ENCODE measurements around the gene RAB7B. TPM values are rescaled to one million over a fixed set of nuclear protein-coding genes. Genes with fewer than 3 reads are reported as not detected.

Gene RAB7B
- total RNA-seq, 5 donors from 2014 or later (not counting 1 experiment from before 2014, with no cell fraction given): 0.15 to 0.22 TPM; not detected in 3

GRCh38 chr1:205986292-205986691, 16.9 kb downstream of the RAB7B start:
- ChIA-PET CTCF (interaction anchor here (0.5 to 1.5 kb wide), 3 partner anchors 9 to 298 kb away, joined by 3 to 12 read pairs (median 5); no protein-coding TSS in a partner anchor), POLR2A (no interaction called here)
- Histone ChIP-seq H3K27me3 (replicated peaks in 1 of 2; ENCODE audit: control insufficient read depth in 2 of 2, extremely low read depth in 1 of 2, insufficient read depth in 2 of 2, low read length in 1 of 2) (peaks cover 0 to 16% of the 10 kb centered on the region in 2 experiments), H3K4me3 (ENCODE audit: control insufficient read depth in 1 of 2, extremely low read depth in 1 of 2, low read length in 1 of 2) (no peak overlapping the region), H3K27ac (ENCODE audit: low read length) (no peak overlapping the region), H3K36me3 (ENCODE audit: control insufficient read depth in 2 of 2, extremely low read depth in 1 of 2, insufficient read depth in 1 of 2, low read length in 1 of 2) (no peaks in the 10 kb centered on the region), H3K9me3 (no peaks in the 10 kb centered on the region), H3K4me1 (ENCODE audit: control insufficient read depth in 1 of 2, extremely low read depth in 1 of 2, insufficient read depth in 2 of 2, low read length in 2 of 2) (no peaks in the 10 kb centered on the region)
- no peak overlapping the region for H3K4me3 Mint-ChIP-seq
- 83% methylated on average over 1 of the region's 3 CpGs for WGBS (ENCODE audit: insufficient coverage)
- DNase-seq (no peak), ATAC-seq (replicated peaks in 1 of 4) (no peak)
- H3K27me3 Mint-ChIP-seq: peaks cover 6 to 9% of the 10 kb centered on the region in 2 donors
- H3K9me3 Mint-ChIP-seq: peaks cover 0 to 5% (median 0%) of the 10 kb centered on the region in 3 donors
- H3K4me1 Mint-ChIP-seq: no peaks in the 10 kb centered on the region
- no peaks in the 10 kb centered on the region for H3K36me3 Mint-ChIP-seq
- no peak overlapping the region for H3K27ac Mint-ChIP-seq

GRCh38 chr1:205985330-205986005, 17.7 kb downstream of the RAB7B start:
- Mint-ChIP-seq H3K27ac (no peak overlapping the region), H3K4me3 (no peak overlapping the region), H3K27me3 (peaks cover 2 to 9% of the 10 kb centered on the region in 2 donors), H3K36me3 (no peaks in the 10 kb centered on the region), H3K9me3 (peaks cover 0 to 5% (median 0%) of the 10 kb centered on the region in 3 donors), H3K4me1 (no peaks in the 10 kb centered on the region)
- CTCF ChIA-PET: interaction anchor here (0.5 to 1.5 kb wide), 3 partner anchors 8 to 22 kb away, joined by 3 to 12 read pairs (median 5); no protein-coding TSS in a partner anchor
- H3K4me1 ChIP-seq (ENCODE audit: control insufficient read depth in 1 of 2, extremely low read depth in 1 of 2, insufficient read depth in 2 of 2, low read length in 2 of 2): no peaks in the 10 kb centered on the region
- H3K9me3 ChIP-seq: no peaks in the 10 kb centered on the region
- H3K4me3 ChIP-seq (ENCODE audit: control insufficient read depth in 1 of 2, extremely low read depth in 1 of 2, low read length in 1 of 2): no peak overlapping the region
- no peaks in the 10 kb centered on the region for H3K36me3 ChIP-seq (ENCODE audit: control insufficient read depth in 2 of 2, extremely low read depth in 1 of 2, insufficient read depth in 1 of 2, low read length in 1 of 2)
- peaks cover 0 to 13% of the 10 kb centered on the region in 2 experiments for H3K27me3 ChIP-seq (replicated peaks in 1 of 2; ENCODE audit: control insufficient read depth in 2 of 2, extremely low read depth in 1 of 2, insufficient read depth in 2 of 2, low read length in 1 of 2)
- no peak overlapping the region for H3K27ac ChIP-seq (ENCODE audit: low read length)
- ATAC-seq (replicated peaks in 1 of 4) (no peak), DNase-seq (no peak)
- WGBS (ENCODE audit: insufficient coverage): 88% methylated on average over 7 of the region's 9 CpGs
- POLR2A ChIA-PET: interaction anchor here in 1 of 2 donors (0.6 kb wide), 2 partner anchors 152 to 1755 kb away, joined by 3 to 8 read pairs; no protein-coding TSS in a partner anchor

- no peak for ATAC-seq (replicated peaks in 1 of 4)
- Mint-ChIP-seq H3K4me3 (no peak overlapping the region), H3K27me3 (peaks cover 0 to under 1% of the 10 kb centered on the region in 2 donors), H3K36me3 (no peaks in the 10 kb centered on the region), H3K9me3 (peaks cover 0 to 5% (median 0%) of the 10 kb centered on the region in 3 donors), H3K27ac (no peak overlapping the region), H3K4me1 (no peaks in the 10 kb centered on the region)
- Histone ChIP-seq H3K4me1 (ENCODE audit: control insufficient read depth in 1 of 2, extremely low read depth in 1 of 2, insufficient read depth in 2 of 2, low read length in 2 of 2) (no peaks in the 10 kb centered on the region), H3K9me3 (no peaks in the 10 kb centered on the region), H3K4me3 (ENCODE audit: control insufficient read depth in 1 of 2, extremely low read depth in 1 of 2, low read length in 1 of 2) (no peak overlapping the region), H3K36me3 (ENCODE audit: control insufficient read depth in 2 of 2, extremely low read depth in 1 of 2, insufficient read depth in 1 of 2, low read length in 1 of 2) (no peaks in the 10 kb centered on the region), H3K27ac (ENCODE audit: low read length) (no peak overlapping the region), H3K27me3 (replicated peaks in 1 of 2; ENCODE audit: control insufficient read depth in 2 of 2, extremely low read depth in 1 of 2, insufficient read depth in 2 of 2, low read length in 1 of 2) (peaks cover 0 to 5% of the 10 kb centered on the region in 2 experiments)
- WGBS (ENCODE audit: insufficient coverage): 64% methylated on average over 7 of the region's 14 CpGs
- CTCF ChIA-PET: no interaction called here
- DNase-seq: peak in 2 of 35 experiments; percentile 10 to 20
- POLR2A ChIA-PET: no interaction called here
Observed at GRCh38 chr1:205983925-205984725, 19.1 kb downstream of the RAB7B start.

- Histone ChIP-seq H3K27me3 (replicated peaks in 1 of 2; ENCODE audit: control insufficient read depth in 2 of 2, extremely low read depth in 1 of 2, insufficient read depth in 2 of 2, low read length in 1 of 2) (peaks cover 0 to 19% of the 10 kb centered on the region in 2 experiments), H3K4me3 (ENCODE audit: control insufficient read depth in 1 of 2, extremely low read depth in 1 of 2, low read length in 1 of 2) (no peak overlapping the region), H3K9me3 (no peaks in the 10 kb centered on the region), H3K36me3 (ENCODE audit: control insufficient read depth in 2 of 2, extremely low read depth in 1 of 2, insufficient read depth in 1 of 2, low read length in 1 of 2) (no peaks in the 10 kb centered on the region), H3K27ac (ENCODE audit: low read length) (no peak overlapping the region), H3K4me1 (ENCODE audit: control insufficient read depth in 1 of 2, extremely low read depth in 1 of 2, insufficient read depth in 2 of 2, low read length in 2 of 2) (peaks cover 0 to 3% of the 10 kb centered on the region in 2 experiments)
- Mint-ChIP-seq H3K27me3 (peaks cover 2 to 3% of the 10 kb centered on the region in 2 donors), H3K4me3 (no peak overlapping the region), H3K4me1 (no peaks in the 10 kb centered on the region), H3K36me3 (no peaks in the 10 kb centered on the region), H3K9me3 (peaks cover 0 to 5% (median 0%) of the 10 kb centered on the region in 3 donors), H3K27ac (no peak overlapping the region)
- ChIA-PET CTCF (interaction anchor here in 1 of 2 donors (0.9 kb wide), 1 partner anchor 323 kb away, joined by 3 read pairs; no protein-coding TSS in a partner anchor), POLR2A (no interaction called here)
- no CpG with 5 or more reads among the region's 1 CpG for WGBS (ENCODE audit: insufficient coverage)
- DNase-seq (no peak), ATAC-seq (replicated peaks in 1 of 4) (no peak)
Observed at GRCh38 chr1:205981257-205981656, 21.9 kb downstream of the RAB7B start.

- POLR2A ChIA-PET: no interaction called here
Observed at GRCh38 chr1:205980237-205980870, 22.8 kb downstream of the RAB7B start.

GRCh38 chr1:205979301-205979700, 23.9 kb downstream of the RAB7B start:
- H3K27me3 Mint-ChIP-seq: peaks cover 2 to 3% of the 10 kb centered on the region in 2 donors
- 88% methylated on average over 4 of the region's 6 CpGs for WGBS (ENCODE audit: insufficient coverage)
- ChIA-PET CTCF (interaction anchor here in 1 of 2 donors (0.6 to 3.5 kb wide), 3 partner anchors 61 to 302 kb away, joined by 3 to 44 read pairs (median 4); no protein-coding TSS in a partner anchor), POLR2A (no interaction called here)
- no peaks in the 10 kb centered on the region for H3K4me1 Mint-ChIP-seq
- Histone ChIP-seq H3K27me3 (replicated peaks in 1 of 2; ENCODE audit: control insufficient read depth in 2 of 2, extremely low read depth in 1 of 2, insufficient read depth in 2 of 2, low read length in 1 of 2) (peaks cover 0 to 17% of the 10 kb centered on the region in 2 experiments), H3K9me3 (no peaks in the 10 kb centered on the region), H3K27ac (ENCODE audit: low read length) (no peak overlapping the region), H3K4me3 (ENCODE audit: control insufficient read depth in 1 of 2, extremely low read depth in 1 of 2, low read length in 1 of 2) (no peak overlapping the region), H3K4me1 (ENCODE audit: control insufficient read depth in 1 of 2, extremely low read depth in 1 of 2, insufficient read depth in 2 of 2, low read length in 2 of 2) (peaks cover 0 to 3% of the 10 kb centered on the region in 2 experiments), H3K36me3 (ENCODE audit: control insufficient read depth in 2 of 2, extremely low read depth in 1 of 2, insufficient read depth in 1 of 2, low read length in 1 of 2) (no peaks in the 10 kb centered on the region)
- ATAC-seq (replicated peaks in 1 of 4): no peak
- no peak overlapping the region for H3K4me3 Mint-ChIP-seq
- H3K27ac Mint-ChIP-seq: no peak overlapping the region
- peaks cover 0 to 5% (median 0%) of the 10 kb centered on the region in 3 donors for H3K9me3 Mint-ChIP-seq
- no peak for DNase-seq
- H3K36me3 Mint-ChIP-seq: no peaks in the 10 kb centered on the region

More at GRCh38 chr1:205980237-205980870, 22.8 kb downstream of the RAB7B start:
- H3K4me3 Mint-ChIP-seq: no peak overlapping the region
- 89% methylated on average over 3 of the region's 3 CpGs for WGBS (ENCODE audit: insufficient coverage)
- no peaks in the 10 kb centered on the region for H3K36me3 ChIP-seq (ENCODE audit: control insufficient read depth in 2 of 2, extremely low read depth in 1 of 2, insufficient read depth in 1 of 2, low read length in 1 of 2)
- peaks cover 0 to 19% of the 10 kb centered on the region in 2 experiments for H3K27me3 ChIP-seq (replicated peaks in 1 of 2; ENCODE audit: control insufficient read depth in 2 of 2, extremely low read depth in 1 of 2, insufficient read depth in 2 of 2, low read length in 1 of 2)
- ATAC-seq (replicated peaks in 1 of 4): no peak
- no peak overlapping the region for H3K4me3 ChIP-seq (ENCODE audit: control insufficient read depth in 1 of 2, extremely low read depth in 1 of 2, low read length in 1 of 2)
- peaks cover 0 to 5% (median 0%) of the 10 kb centered on the region in 3 donors for H3K9me3 Mint-ChIP-seq
- H3K27me3 Mint-ChIP-seq: peaks cover 2 to 3% of the 10 kb centered on the region in 2 donors
- no peak overlapping the region for H3K27ac Mint-ChIP-seq
- peaks cover 0 to 3% of the 10 kb centered on the region in 2 experiments for H3K4me1 ChIP-seq (ENCODE audit: control insufficient read depth in 1 of 2, extremely low read depth in 1 of 2, insufficient read depth in 2 of 2, low read length in 2 of 2)
- H3K4me1 Mint-ChIP-seq: no peaks in the 10 kb centered on the region
- H3K36me3 Mint-ChIP-seq: no peaks in the 10 kb centered on the region
- CTCF ChIA-PET: interaction anchor here in 1 of 2 donors (0.6 to 0.8 kb wide), 3 partner anchors 59 to 323 kb away, joined by 3 to 15 read pairs (median 4); no protein-coding TSS in a partner anchor
- no peak for DNase-seq
- H3K9me3 ChIP-seq: no peaks in the 10 kb centered on the region
- H3K27ac ChIP-seq (ENCODE audit: low read length): no peak overlapping the region
